HG02973 (cell line): ENCODE data around the gene ABCD1.
"Not testable (repeated sequence)": the region's sequence is repeated elsewhere in the genome, so short reads cannot be mapped to it uniquely, and the experiment has no call there.

Experiments
- ATAC-seq: cut with Tn5 transposase; IDR thresholded peaks from one replicate; pipeline ENCODE4 v1.9.1; 2021; ENCODE audit warnings: moderate library complexity; ENCODE audit not compliant: unreplicated experiment

Gene ABCD1

DNA sequence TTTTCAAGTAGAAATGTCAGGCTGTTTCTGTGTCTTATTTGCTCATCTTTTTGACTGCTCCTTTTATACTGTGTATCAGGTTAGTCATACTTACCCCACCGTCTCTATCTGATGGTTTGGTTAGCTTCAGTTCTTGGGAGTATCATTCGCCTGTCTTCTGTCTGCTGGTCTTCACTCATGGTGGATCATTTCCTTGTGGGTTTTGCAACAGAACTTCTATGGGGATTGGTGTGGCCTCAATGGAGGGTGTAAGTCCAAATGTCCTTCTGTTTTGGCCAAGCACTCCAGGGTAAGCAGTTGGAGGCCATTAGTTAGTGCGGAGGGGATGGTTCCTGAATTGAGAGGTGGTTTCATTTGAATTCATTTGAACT is 7.2 kb downstream of the ABCD1 start:
- no peak for ATAC-seq

DNA sequence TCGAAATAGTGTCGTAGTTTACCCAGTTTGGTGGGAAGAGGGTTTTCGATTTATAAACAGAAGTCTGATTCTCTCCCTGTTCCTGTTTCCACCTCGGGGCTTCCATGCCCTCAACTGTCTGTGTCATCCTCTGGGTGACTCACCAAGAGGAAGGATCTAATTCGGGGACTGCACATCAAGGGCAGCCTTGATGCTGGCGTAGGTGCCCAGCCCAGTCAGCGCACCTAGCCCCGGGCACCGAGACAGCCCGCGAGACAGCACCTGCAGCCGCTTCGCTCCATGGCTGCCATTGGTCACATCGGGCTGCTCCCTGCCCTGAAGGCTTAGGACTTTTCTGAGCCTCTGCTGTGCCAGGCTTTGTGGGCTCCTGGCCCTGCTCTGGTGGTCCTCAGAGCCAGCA is 7.7 kb downstream of the ABCD1 start:
- no peak for ATAC-seq

DNA sequence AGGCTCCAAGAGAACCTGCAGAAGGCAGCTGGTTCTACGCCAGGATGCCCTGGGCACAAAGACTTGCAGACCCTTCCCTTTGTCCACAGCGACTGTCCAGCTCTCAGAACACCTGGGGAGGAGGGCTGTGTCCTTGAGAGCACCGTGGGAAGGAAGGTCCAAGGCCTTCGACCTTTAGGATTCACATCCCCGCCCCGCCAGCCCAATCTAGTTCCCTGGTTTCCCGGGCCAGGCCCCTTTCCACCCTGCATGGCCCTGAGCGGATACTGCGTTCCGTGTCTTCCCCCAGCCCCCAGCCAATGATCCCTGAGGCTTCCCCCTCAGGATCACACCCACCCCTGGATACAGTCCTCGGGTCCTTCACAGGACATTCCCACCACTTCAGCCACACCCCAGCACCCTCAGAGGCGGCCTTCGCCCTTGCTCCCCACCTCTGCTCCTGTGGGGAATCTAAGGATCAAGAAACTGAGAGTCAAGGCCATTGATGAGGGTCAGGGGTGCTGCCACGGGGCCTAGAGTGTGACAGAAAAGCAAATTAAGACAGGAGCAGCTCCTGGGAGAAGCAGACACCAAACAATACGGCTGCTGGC is 9.1 kb downstream of the ABCD1 start:
- ATAC-seq: no peak

DNA sequence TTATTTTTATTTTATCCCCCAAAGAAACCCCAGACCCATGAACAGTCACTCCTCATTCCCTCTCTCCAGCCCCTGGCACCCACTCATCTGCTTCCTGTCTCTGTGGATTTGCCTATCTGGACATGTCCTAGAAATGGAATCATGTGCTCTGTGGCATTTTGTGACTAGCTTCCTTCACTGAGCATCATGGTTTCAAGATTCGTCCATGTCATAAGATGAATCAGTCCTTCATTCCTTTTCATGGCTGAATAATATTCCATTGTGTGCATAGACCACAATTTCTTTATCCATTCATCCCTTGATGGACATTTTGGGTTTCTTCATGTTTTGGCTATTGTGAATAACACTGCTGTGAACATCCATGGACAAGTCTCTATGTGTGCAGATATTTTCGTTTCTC is 10.2 kb downstream of the ABCD1 start:
- no peak for ATAC-seq

DNA sequence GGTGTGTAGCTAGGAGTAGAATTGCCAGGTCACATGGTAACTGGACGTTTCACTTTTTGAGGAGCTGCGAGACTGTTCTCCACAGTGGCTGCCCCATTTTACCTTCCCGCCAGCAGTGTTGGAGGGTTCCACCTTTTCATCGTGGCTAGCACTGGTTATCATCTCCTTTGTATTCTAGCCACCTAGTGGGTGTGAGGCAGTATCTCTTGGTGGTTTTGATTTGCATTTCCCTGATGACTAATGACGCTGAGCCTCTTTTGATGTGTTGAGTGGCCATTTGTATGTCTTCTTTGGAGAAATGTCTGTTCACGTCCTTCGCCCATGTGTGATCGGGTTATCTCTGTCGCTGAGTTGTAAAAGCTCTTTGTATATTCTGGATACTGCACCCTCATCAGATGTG is 10.6 kb downstream of the ABCD1 start:
- ATAC-seq: no peak

DNA sequence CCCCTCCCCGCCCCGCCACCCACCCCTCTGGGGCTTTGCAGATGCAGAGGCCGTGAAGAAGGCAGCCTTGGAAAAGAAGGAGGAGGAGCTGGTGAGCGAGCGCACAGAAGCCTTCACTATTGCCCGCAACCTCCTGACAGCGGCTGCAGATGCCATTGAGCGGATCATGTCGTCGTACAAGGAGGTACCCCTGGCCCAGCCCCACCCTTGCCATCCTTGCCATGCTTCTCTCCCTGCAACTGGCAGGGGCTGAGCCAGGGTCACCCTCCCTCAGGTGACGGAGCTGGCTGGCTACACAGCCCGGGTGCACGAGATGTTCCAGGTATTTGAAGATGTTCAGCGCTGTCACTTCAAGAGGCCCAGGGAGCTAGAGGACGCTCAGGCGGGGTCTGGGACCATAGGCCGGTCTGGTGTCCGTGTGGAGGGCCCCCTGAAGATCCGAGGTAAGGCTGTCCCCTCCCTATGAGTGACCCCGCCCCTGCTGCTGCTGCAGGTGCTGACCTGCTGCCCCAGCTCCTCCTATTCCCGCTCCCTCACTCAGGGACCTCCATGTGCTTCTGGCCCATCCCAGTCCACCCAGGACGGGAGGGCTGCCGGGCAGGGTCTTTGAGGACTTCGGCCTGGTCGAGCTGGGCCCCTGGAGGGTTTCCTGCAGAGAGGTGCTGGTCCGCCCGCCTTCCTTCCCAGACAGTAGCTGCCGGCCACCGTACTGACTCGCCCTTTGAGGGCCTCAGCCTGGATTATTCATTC is 11.6 kb downstream of the ABCD1 start:
- ATAC-seq: no peak

DNA sequence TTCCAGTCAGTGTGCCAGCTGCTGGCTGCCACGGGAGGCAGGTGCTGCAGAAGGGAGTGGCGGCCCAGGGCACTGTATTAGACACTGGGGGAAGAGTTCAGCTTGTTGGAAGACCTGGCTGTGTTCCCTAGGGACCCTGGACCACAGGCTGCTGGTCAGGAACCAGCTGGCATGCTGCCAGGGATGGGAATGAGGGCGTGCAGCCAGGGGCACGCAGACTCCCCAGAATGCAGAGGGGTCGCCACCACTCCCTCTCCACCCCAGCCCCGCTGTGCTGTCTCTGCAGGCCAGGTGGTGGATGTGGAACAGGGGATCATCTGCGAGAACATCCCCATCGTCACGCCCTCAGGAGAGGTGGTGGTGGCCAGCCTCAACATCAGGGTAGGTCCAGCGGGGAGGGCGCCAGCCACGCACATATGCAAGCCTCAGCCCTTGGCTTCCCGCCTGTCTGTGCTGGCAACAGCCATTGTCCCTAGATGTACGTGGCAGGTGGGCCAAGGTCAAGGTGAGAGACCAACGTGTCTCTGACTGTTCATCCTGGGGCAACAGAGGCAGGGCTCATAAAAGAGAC is 12.3 kb downstream of the ABCD1 start:
- no peak for ATAC-seq

DNA sequence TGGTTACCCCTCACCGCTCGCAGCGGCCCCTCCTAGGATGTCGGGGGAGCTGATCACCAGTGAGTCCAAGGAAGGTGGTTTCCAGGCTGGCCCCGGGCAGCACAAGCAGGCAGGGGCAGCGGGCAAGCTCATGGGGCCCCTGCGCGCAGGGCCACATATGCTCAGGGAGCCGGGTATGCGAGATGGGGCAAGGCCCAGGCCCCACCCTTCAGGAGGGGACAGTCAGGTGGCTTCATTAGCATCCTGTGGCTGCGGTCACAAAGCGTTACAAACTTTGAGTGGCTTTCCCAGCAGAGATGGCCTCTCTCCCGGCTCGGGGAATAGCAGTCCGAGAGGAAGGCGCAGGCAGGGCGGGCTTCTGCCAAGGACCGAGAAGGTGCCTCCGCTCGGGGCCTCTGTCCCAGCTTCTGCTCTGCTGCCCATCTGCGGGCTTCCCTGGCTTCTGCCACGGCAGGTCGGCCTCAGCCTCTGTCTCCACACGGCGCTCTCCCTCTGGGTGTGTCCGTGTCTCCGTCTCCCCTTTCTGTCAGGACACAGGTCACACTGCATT is 13.5 kb downstream of the ABCD1 start:
- ATAC-seq: no peak

DNA sequence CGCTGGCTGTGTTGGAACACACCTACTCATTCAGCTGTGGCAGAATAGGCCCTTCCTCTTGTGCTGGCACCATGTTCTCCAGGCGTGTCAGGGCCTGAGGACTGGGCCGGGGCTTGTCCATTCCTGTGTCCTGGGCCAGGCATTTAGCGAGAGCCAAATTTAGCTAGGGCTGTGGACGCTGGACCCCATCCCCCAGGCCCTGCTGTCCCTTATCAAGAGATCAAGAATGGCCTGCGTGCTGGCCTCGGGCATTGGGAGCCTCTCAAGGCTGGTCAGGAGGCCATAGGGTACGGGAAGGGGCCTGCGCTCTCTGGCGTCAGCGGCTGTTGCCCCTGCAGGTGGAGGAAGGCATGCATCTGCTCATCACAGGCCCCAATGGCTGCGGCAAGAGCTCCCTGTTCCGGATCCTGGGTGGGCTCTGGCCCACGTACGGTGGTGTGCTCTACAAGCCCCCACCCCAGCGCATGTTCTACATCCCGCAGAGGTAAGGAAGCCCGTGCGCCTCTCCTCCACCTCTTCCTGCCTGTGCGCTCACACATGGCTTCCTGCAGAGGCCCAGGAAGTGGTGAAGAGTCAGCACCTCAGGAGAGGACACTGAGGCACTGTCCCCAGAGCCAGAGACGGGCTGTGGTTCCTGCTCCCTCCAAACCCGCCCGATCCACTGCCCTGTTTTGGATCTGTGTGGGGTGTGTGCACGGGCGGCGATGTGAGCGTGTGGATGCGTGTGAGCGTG is 15.3 kb downstream of the ABCD1 start:
- no peak for ATAC-seq

DNA sequence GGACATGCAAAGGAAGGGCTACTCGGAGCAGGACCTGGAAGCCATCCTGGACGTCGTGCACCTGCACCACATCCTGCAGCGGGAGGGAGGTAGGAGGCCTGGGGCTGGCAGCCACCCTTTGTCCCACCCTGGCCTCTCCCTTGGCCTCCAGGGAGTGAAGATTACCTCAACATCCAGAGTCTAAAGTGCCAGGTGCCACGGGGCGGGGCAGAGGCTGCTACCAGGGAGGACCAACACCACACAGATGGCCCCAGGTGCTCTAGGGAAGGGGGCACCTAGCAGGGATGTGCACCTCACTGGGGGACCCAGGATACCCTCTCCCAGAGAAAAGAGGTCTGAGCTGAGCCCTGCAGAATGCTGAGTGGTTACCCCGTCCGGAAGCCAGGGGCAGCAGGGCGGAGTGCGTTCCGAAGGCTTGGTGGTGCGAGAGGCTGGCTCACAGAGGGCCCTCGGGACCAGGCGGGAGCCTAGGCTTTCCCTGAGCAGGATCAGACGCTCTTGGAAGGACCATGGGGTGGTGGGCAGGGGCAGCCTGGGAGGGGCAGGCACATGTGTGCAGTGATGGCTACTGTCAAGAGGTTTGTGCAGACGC is 16.1 kb downstream of the ABCD1 start:
- ATAC-seq: no peak

DNA sequence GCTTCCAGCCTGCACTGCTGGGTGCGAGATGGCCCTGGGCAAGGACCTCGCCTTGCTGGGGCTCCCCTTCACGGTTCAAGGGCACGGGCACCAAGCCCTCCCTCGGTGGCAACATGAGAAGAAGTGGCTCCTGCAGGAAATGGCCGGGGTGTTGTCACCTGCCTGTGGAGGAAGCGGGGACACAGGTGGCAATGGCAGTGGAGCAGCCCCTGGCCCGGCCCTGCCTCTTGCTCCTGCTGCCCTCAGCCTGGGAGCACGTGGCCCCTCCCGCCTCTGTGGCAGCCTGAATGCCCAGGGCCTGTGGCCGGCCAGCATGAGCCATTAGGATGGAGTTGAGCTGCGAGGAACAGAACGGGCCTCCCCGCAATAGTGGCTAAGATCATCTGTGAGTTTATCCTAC is 16.8 kb downstream of the ABCD1 start:
- ATAC-seq: no peak

DNA sequence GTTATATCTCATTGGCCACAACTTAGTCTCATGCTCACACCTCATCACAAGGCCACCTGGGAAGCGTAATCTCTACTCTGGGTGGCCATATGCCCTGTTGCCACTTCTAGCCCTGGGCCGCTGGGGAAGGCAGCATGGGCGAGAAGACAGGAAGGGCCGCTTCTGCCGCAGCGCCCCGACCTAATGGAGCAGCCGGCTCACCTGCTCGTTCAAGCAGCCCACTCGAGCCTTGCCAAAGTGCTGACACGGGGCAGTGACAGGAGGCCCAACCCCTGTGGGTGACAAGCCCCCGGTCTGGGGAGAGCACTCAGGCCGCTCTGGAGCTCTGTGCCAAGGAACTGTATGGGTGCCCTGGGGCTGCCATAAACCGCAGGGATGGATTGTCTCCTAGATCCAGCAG is 17.5 kb downstream of the ABCD1 start:
- ATAC-seq: not testable (repeated sequence)

DNA sequence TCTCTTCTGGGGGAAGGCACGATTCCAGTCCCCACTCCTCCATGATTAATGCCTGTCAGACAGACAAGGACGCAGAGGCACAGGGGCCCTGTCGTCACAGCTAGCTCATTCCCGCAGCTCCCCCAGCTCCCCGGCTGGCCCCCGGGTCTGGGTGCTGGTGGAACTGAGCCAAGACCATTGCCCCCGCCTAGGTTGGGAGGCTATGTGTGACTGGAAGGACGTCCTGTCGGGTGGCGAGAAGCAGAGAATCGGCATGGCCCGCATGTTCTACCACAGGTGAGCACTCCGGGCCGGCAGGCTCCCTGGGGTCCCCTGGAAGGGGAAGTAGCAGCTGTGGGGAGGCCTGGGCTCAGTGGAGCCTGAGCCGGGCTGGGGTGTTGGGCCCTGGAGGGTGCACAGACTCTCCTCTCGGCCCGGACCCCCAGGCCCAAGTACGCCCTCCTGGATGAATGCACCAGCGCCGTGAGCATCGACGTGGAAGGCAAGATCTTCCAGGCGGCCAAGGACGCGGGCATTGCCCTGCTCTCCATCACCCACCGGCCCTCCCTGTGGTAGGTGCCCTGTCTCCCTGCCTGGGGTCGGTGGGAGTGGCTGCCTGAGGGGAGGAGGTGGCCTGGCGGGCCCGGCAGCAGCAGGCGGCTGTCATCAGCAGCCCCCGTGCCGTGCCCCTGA is 18.3 kb downstream of the ABCD1 start:
- not testable (repeated sequence) for ATAC-seq

DNA sequence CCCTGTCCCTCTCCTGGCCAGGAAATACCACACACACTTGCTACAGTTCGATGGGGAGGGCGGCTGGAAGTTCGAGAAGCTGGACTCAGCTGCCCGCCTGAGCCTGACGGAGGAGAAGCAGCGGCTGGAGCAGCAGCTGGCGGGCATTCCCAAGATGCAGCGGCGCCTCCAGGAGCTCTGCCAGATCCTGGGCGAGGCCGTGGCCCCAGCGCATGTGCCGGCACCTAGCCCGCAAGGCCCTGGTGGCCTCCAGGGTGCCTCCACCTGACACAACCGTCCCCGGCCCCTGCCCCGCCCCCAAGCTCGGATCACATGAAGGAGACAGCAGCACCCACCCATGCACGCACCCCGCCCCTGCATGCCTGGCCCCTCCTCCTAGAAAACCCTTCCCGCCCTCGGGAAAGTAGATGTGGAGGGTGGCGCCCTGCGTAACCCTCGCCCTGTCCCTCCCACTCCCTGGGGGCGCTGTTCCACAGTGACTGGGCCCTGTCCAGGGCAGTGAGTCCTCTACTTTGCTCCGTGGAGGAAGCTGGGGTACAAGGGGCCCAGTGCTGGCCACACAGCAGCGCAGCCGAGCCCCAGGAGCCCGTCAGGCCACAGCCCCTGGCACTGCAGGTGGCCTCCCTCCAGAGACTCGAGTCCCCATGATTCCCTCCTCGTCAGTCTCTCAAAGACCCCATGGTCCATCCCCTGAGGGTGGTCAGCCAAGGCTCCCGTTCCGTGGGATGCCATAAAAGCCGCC is 19.0 kb downstream of the ABCD1 start:
- not testable (repeated sequence) for ATAC-seq

DNA sequence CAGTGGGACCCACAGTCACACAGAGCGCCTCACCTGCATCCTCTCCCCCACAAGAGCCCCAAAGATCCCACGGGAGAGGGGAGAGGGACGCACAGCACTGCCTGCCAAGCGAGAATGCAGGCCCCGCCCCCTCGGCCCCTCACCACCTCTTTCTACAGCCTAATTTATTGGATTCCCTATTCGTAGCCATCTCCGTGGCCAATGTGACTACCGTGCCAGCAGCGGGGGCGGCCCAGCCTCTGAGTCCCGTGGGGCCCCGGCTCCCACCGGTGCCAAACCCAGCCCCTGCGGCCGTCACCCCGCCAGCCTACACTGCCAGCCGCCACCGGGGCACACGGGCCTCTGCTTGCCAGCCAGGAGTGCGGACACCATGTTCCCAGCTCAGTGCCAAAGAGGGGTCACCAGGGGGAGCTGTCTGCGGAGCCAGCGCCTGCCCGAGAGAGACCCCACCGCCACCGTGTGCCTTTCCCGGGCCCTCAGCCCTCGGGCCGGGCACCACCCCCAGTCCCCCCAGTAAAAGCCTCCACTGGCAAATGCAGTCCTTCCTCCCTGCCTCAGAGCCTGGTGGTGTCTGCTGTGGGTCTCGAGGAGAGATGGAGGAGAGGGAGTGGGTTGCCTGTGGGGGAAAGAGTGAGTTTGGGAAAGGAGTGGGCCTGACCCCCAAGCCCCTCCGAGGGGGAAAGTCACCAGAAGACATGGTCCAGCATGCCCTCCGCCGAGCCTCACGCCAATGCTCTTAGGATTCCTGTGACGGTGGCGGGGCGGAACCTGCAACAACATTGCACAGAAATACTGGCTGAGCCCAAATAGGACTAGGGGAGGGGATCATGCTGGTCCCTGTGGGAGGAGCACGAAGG is 19.8 kb downstream of the ABCD1 start:
- ATAC-seq: no peak

DNA sequence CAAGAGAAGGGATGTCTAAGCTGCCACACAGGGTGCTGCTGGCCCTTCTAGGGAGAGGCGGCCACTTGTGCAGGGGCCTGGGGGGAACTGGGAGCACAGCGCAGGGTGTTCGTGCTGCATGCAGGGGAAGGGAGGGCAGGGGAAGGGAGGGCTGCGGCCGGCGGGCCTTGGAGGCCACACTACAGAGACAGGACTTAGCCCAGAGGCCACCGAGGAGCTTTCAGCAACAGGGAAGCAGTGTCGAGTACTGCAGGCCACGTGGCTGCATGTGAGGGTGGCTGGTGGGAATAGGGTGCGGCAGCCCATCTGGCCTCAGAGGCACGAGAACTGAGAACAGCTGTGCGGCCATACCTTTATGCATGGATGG is 20.4 kb downstream of the ABCD1 start:
- not testable (repeated sequence) for ATAC-seq

DNA sequence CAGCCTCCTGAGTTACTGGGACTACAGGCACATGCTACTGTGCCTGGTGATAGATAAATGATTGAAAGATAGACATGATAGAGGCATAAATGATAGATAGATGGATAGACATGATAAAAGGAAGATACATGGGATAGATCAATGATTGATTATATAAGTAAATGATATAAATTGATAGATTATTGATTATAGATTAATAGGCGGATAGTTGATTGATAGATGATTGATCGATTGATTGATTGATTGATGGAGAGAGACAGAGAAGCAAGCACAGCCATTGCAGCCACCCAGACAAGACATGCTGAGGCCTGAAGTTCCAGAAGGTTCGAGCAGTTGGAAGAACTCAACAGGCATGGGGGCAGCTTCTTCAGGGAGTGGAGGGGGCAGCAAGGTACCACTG is 21.7 kb downstream of the ABCD1 start:
- no peak for ATAC-seq

DNA sequence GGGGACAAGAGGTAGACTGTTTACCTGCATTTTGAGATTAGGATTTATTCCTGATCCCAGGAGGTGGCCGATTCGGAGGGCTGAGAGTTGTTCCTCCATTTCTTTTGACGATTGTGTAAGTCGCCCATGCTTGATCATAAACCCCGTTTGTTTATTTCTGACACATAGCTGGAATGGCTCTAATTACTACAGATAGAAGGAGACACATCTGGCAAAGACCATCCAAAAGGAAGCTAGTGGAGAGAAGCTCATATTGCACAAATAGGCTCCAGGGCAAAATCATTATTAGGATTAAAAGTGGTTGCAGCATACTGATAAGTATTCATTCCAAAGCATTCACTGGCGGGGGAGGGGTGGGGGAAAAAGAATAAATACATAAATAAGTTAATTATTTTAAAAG is 22.3 kb downstream of the ABCD1 start:
- ATAC-seq: not testable (repeated sequence)

DNA sequence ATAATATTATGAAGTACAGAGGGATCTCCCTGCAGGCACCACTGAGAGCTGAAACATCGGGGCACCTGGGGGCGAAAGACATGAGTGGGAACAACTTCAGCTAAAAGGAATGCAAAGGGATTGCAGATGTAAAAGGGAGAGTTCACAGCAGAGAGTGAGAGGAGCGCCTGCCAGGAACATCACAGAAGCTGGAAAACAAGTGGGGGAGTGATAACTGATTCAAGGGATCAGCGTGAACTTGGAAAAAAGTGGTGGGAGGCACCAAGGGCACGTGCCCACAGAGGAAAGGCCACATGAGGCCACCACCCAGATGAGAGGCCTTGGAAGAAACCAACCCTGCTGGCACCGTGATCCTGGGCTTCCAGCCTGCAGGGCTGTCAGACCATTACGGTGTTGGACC is 24.4 kb downstream of the ABCD1 start:
- ATAC-seq: not testable (repeated sequence)
